ENCODE data around the gene IL17REL. TPM values are rescaled to one million over a fixed set of nuclear protein-coding genes. Genes with fewer than 3 reads are reported as not detected.

Gene IL17REL
- total and polyA plus RNA-seq, 2 of the 13 experiments (the other 11 are each of a cell fraction or from before 2014, with no cell fraction given), result not detected

GRCh38 chr22:49970528-49971231 lies 41.9 kb downstream of the IL17REL start (continued):
- TF ChIP-seq ZBTB34 (CRISPR knock-in tag; IDR thresholded peaks at IDR 0.05), result no peak
- TF ChIP-seq ATM (IDR thresholded peaks at IDR 0.05; ENCODE audit: borderline replicate concordance), result no peak
- TF ChIP-seq HMGXB3 (CRISPR knock-in tag; IDR thresholded peaks at IDR 0.05; ENCODE audit: borderline replicate concordance), result peak; percentile 77; the same call in 1 of the 2 replicates
- no peak for TF ChIP-seq ZNF234 (CRISPR knock-in tag; conservative IDR thresholded peaks at IDR 0.05)
- no peak for TF ChIP-seq ZNF790 (CRISPR knock-in tag; IDR thresholded peaks at IDR 0.05; ENCODE audit: borderline replicate concordance)
- peak; percentile 88 for TF ChIP-seq KDM3A (CRISPR knock-in tag; IDR thresholded peaks at IDR 0.05; ENCODE audit: low read depth)
- TF ChIP-seq MIXL1 (CRISPR knock-in tag; IDR thresholded peaks at IDR 0.05), result peak; percentile 84; the same call in 1 of the 2 replicates
- TF ChIP-seq ZNF282 (IDR thresholded peaks at IDR 0.05; ENCODE audit: partially characterized antibody), result no peak
- no peak for TF ChIP-seq HOXD1 (CRISPR knock-in tag; IDR thresholded peaks at IDR 0.05)
- 0 out of 2 replicates have a peak, but pooled peaks have one; percentile 47 for TF ChIP-seq GTF3A (CRISPR knock-in tag; conservative IDR thresholded peaks at IDR 0.05)
- TF ChIP-seq TOPORS (CRISPR knock-in tag; IDR thresholded peaks at IDR 0.05), result 0 out of 2 replicates have a peak, but pooled peaks have one; percentile 57
- peak; percentile 94 for TF ChIP-seq MLX (CRISPR knock-in tag; IDR thresholded peaks at IDR 0.05)
- TF ChIP-seq ZMAT5 (CRISPR knock-in tag; IDR thresholded peaks at IDR 0.05; ENCODE audit: borderline replicate concordance, low read depth), result no peak
- TF ChIP-seq TEAD3 (CRISPR knock-in tag; optimal IDR thresholded peaks at IDR 0.05; ENCODE audit: borderline replicate concordance), result peak; percentile 69
- no peak for TF ChIP-seq NFIB (CRISPR knock-in tag; IDR thresholded peaks at IDR 0.05; ENCODE audit: borderline replicate concordance)
- peak; percentile 34; the same call in 1 of the 2 replicates for TF ChIP-seq ZNF460 (CRISPR knock-in tag; IDR thresholded peaks at IDR 0.05; ENCODE audit: borderline replicate concordance)
- TF ChIP-seq HOMEZ (CRISPR knock-in tag; IDR thresholded peaks at IDR 0.05; ENCODE audit: low read depth), result 0 out of 2 replicates have a peak, but pooled peaks have one; percentile 55
- TF ChIP-seq MXI1 (IDR thresholded peaks at IDR 0.05; ENCODE audit: borderline replicate concordance, low read depth, low read length), result peak; percentile 97; the same call in 2 of the 3 replicates
- TF ChIP-seq PAWR (CRISPR knock-in tag; IDR thresholded peaks at IDR 0.05; ENCODE audit: borderline replicate concordance), result no peak
- peak; percentile 58; the same call in 1 of the 2 replicates for TF ChIP-seq ZNF44 (CRISPR knock-in tag; IDR thresholded peaks at IDR 0.05)
- no peak for TF ChIP-seq ZNF30 (CRISPR knock-in tag; IDR thresholded peaks at IDR 0.05)
- TF ChIP-seq ATRX (CRISPR knock-in tag; IDR thresholded peaks at IDR 0.05; ENCODE audit: borderline replicate concordance), result 0 out of 2 replicates have a peak, but pooled peaks have one; percentile 72

All from HepG2 (cell line).